HT1080 (cell line): ENCODE data around the gene KCNC4. TPM values are rescaled to one million over a fixed set of nuclear protein-coding genes. Genes with fewer than 3 reads are reported as not detected.
A peak's percentile ranks its signal among the peaks of the same experiment; 100 is the strongest.

Source experiments
- DNase-seq: peaks from one replicate; pipeline ENCODE4 v3.0.0-alpha.2; 2015; ENCODE audit warnings: low read depth
- total RNA-seq: library from RNA; depleted of rRNA; stranded (reverse); fragments of >200 nt; shearing (Covaris generic); gene quantifications from 2 replicates; pipeline ENCODE4 v1.2.3, GENCODE V29; 2014

Gene KCNC4
- total RNA-seq, 1 experiment from 2014 or later: 2.2 TPM

DNA sequence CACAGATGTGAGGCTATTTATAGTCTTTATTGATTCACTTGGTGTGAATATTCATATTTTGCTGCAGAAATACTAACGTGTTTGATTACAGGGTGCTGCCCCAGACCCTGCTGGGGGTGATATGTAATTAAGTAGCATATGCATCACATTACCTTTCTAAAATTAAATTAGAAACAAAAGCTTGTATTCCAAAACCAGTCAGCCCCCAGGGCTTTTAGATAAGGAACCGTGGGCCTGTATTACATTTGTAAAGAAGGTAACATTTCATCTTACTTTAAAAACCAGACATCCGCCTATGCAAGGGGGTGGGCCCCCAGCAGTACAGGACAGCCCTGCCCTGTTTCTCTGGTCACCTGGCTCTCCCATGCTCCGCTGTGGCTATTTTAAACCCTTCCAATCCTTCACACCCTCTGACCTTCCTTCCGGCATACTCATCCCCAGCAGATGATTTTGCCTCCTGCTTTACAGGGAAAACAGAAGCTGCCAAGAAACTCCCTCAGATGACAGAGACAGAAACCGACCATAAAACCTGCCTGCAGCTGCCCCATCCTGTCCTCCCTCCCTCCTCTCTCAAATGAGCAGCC is 22.0 kb upstream of the KCNC4 start:
- DNase-seq: peak; percentile 81

DNA sequence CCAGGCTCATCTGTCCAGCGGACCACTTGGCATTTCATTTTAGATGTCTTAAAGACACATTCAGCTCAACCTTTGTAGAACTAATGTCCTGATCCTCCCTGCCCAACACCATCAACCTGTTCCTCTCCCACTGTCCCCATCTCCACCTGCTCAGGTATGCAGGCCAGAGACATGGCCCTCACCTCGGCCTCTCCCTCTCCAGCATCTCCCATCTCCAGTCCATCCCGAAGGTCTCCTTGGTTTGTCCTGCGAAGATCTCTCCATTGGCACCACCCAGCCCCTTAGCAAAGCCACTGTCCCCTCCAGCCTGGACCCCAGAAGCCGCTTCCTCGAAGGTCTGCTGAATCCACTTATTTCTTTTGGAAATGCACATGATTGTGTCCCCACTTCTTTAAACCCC is 20.9 kb upstream of the KCNC4 start:
- no peak for DNase-seq

DNA sequence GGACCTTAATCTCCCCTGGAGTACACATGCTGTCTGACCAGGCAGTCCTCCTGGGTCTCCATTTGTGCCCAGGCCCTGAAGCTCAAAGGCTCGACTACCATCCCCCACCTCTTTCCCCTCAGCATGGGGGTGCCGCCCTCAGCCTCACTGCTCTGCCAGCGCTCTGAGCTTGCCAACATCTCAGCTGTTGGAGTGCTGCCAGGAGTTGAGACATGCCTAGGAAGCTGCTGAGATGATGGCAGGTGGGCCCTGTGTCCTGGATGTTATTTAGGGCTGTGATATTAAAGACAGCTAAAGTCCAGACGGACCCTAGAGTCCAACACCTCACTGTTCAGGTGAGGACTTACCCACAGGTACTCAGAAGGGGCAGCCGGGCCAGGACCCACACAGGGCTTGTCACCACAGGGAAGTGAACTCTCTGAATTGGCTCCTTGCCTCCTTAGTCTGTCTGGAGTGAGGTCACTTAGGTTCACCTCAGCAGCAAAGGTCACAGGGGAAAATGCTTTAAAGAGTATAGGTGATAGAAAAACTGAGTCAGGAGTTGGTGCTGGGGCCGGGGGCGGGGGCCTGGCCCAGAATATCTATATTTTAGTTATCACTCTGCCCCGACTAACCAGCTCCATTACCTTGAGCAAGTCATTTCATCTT is 19.7 kb upstream of the KCNC4 start:
- DNase-seq: no peak

DNA sequence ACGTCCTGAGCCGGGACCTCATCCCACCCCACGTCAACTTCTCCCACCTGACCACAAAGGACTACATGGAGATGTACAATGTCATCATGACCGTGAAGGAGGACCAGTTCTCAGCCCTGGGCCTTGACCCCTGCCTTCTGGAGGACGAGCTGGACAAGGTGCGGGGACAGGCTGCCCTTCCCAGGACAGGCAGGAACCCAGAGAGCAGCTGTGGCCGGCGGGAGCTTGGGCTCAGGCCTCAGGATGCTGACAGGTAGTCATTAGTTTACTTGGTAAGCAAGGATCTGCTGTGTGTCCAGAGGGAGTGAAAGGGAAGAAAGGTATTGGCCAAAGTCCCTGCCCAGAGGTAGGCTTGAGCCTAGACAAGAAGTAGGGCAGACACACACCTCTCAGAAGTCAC is 17.6 kb upstream of the KCNC4 start:
- no peak for DNase-seq

DNA sequence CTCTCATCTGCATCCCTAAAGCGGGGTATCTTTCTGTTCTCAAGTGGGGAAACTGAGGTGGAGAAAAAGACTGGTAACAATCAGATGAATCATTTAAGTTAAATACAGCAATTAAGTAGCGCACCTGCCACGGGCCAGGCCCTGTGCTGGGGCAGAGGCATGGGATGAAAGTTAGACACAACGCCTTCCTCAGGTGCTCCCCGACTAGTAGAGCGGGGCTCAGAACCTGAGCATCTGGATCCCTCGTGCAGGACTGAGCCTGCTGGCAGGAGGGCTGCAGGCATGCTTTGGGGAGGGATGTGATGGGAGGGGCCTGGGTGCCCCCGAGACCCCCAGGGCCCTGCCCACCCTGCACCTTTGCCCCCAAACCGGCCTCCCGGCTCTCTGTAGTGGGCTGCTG is 14.9 kb upstream of the KCNC4 start:
- no peak for DNase-seq

DNA sequence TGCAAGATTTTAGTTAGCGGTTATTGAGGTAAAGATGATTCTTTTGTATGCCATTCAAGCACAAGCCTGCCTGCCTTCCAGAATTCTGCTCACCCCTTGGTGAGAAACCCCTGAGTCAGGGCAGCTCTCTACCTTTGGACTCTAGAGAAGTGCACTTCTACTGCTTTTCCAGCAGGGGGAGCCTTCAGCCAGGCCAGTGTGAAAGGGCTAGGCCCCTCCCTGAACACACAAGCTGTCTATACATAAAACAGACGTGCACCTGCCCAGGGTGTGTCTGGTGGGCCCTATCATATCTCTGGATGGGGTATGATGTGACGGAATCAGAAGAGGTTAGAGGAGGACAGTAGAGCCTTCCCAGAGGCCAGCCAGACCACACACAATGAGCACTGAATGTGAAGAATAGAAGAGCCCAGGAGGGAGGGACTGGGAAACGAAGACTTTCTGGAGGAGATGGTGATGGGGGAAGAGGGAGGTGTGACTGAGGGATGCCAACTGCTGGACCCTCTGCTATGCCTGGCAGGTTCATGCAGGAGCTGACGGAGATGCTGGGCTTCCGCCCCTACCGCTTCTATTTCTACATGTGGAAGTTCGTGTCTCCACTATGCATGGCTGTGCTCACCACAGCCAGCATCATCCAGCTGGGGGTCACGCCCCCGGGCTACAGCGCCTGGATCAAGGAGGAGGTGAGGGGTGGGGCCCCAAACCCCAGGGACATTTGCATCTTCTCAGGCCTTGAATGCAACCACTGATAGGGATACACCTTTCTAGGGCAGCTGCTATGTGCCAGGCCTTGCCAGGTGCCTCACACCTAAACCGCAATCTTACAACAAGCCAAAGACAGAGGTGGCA is 13.0 kb upstream of the KCNC4 start:
- peak; percentile 48 for DNase-seq

DNA sequence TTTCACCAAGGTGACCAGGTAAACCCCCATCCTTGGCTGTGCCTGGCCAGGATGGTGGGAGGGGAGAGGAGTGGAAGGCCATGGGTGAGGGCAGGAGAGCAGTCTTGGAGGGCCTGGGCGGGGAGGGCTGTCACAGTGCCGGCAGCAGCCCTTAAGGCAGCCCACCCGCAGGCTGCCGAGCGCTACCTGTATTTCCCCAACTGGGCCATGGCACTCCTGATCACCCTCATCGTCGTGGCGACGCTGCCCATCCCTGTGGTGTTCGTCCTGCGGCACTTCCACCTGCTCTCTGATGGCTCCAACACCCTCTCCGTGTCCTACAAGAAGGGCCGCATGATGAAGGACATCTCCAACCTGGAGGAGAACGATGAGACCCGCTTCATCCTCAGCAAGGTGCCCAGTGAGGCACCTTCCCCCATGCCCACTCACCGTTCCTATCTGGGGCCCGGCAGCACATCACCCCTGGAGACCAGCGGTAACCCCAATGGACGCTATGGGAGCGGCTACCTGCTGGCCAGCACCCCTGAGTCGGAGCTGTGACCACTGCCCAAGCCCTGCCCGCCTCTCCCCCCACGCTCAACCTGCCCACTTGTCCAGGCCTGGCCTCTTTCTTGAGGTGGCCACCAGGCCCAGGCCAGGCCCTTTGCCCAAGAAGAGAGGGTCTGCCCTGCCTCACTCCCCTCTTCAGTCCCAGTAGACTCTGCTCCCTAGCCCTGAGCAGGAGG is 12.0 kb upstream of the KCNC4 start:
- no peak for DNase-seq

DNA sequence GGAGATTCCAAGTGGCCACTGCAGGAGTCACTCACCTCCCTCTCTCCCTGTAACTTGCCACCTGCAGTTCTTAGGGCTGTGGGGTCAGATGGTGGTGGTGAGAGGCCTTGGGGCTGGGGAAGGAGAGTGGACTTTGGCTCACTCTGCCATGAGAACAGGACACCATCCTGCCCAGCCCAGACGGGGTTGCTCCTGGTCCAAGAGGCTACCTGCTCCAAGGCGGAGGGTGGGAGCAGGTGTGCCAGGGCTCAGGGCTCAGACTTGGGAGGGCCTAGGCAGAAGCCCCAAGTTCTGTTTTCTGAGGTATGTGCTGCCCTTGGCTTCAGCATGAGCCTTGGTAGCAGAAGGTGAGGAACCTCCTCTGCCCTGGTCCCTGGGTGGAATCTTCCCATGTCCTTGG is 11.4 kb upstream of the KCNC4 start:
- DNase-seq: no peak

DNA sequence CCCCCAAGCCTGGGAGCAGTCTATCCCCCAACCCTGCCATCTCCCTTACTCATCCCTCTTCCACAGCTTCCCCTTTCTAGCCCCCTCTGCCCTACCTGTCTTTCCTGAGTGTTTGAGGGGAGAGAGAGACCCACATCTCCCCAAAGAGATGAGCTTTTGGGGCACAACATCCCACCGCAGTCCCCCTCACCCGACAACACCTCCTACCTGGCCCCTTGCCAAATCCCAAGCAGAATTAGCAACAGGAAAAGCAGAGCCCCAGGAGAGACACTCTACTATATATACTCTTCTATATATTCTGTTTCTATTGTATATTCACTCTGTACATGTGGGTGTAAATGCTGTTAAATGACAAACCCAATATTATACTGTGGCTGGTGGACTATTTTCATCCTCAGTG is 9.9 kb upstream of the KCNC4 start:
- DNase-seq: no peak

DNA sequence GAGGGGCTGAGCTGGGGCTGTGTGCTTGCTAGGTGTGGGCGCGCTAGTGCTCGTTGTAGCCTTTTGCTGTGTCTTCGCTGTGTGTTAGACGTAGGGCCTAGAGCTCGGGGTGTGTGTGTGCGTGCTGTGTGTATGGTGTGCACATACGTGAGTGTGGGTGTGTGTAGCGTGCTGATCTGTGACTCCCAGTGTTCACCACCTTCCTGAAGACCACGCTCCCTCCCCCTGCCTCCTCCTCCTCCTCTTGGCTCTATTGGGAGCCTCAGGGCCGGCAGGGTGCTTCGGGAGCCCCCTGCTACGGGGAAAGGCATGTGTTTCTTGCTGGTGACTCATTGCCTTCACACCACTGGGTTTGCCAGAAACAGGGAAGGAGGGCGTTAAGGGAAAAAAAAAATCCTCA is 9.4 kb upstream of the KCNC4 start:
- DNase-seq: peak; percentile 34

DNA sequence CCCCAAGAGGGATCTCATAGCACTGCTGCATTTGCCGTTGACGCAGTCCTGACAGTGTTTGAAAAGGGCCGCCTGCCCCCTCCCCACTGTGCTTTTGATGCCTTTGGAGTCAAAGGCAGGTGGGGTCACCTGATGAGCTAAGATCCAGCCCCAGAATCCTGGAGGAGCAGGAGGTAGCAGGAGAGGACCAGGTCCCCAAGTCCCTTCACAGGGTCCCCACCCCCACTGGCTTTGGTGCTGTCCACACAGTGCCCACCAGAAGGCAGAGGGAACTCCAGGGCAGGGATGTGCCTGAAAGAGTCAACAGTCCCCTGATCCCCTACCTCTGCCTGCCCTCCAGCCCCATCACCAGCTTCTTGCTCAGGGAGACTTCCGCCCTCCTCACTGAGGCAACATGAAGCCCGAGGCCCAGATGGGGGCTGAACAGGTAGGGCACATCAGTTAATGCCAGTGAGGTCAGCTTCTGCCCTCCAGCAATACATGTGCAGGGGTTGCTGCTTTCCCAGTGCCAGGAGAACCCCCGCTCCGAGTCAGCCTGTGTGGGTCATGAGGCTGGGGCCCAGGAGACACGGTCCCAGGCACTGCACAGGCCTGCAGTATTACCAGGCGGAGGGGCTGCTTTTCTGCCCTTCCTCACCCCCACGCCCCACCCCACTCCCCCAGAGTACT is 8.8 kb upstream of the KCNC4 start:
- DNase-seq: no peak

DNA sequence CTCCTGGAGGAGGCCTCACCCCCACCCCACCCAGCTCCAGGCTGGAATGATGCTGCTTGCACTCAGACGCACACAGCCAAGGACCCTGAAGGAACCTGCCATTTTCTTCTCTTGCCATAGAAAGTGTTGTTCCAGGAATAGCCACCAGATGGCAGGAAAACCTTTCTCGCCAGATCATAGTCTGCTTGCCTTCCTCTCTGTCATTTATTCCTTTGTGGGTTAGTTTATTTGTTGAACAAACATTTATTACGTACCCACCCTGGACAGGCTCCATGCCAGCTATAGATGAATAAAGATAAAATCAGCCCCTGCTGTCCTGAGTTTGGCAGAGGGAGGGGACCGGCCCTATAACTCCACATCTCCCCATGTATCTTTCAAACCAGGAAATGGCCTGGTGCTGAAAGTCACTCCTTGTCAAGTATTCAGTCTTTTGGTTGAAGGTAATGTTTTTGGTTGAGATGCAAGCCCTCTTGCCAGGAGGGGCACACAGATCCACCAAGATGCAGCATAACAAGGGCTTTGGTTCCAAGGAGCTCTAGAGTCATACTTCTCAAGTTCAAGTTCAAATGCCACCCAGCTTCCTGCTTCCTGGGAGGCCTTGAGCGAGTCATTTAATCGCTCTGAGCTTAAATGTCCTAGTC is 7.0 kb upstream of the KCNC4 start:
- peak; percentile 60 for DNase-seq

DNA sequence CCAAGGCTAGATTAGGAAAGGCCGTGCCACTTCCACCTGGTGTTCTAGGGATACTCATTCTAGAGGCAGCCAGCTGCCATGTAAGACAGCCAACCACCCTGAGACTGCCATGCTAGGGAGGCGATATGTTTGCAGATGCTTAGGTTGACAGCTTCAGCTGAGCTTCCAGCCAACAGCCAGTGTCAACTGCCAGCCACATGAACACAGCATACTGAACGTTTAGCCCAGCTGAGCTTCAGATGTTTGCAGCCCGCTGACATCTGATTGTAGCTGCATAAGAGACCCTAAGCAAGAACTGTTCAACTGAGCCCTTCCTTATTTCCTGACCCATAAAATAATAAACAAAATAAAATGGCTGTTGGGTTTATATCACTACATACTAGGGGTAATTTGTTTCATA is 5.0 kb upstream of the KCNC4 start:
- no peak for DNase-seq

DNA sequence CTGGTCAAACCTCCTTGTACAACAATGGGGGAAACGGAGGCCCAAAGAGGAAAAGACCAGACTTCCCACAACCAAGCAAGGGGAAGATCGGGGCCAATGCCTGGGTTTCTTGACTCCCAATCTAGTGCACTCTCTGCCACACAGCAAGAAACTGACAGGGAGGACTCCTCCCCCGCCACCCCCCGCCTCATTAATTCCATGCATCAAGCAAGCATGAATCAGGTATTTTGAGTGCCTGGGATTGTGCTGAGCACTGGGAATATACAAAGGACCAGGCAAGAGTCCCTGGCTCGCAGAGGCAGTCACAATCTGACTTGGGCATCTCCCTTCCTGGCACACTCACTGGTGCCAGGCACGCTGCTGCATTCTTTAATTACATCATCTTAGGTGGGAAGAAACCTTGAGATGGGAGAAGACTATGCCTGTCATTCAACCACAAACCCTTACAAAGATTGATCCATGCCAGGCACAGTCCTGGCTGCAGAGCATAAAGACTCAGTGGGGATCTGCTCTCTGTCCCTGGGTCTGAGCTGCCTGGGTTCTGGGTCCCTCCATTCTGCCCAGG is 4.4 kb upstream of the KCNC4 start:
- DNase-seq: no peak

DNA sequence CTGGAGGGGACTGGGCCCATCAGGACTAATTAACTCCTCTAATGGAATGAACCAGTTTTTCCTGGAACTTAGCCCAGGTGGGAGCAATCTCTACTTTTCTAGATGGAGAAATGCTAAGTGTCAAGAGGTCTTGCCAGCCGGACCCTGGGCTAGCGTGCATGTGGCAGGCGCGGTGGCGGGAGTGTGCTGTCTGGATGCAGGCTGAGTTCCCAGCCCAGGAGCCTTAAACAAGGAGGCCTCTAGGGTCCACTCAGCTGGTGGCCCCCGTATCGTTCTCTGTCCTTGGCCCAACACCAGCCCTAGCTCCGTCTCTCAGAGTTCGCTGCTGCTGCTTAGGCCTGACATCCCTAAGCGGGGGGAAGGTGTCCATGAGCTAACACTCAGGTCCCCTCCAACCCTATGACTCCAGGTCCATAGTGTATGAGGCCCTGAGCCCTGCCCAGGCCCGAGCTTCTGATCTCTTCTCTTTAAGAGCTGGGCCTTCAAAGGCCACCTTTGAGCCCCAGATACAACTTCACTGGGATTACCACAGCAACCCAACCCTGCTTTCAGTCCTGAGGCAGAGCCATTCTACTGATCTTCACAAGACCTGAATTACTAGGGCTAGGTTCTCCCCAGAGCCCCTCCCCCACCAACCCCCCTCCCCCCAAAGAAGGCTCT is 3.7 kb upstream of the KCNC4 start:
- DNase-seq: no peak

DNA sequence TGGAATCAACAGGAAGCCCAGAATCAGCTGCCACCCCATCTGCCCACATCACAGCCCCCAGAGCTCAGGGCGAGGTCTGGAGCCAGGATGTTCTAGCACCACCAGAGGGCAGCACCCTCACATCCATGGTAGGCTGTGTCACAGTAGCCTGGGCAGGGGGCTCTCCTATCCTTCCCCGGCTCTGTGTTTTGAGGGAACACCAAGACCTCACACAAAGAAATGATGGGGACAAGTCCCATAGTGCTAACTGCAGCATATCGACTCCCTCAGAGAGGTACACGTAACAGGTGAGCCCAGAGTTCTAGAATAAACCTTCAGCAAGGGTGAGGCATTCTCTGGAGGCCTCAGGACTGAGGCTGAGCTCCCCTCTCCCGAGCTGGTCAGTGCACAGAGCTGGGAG is 2.3 kb upstream of the KCNC4 start:
- DNase-seq: no peak

DNA sequence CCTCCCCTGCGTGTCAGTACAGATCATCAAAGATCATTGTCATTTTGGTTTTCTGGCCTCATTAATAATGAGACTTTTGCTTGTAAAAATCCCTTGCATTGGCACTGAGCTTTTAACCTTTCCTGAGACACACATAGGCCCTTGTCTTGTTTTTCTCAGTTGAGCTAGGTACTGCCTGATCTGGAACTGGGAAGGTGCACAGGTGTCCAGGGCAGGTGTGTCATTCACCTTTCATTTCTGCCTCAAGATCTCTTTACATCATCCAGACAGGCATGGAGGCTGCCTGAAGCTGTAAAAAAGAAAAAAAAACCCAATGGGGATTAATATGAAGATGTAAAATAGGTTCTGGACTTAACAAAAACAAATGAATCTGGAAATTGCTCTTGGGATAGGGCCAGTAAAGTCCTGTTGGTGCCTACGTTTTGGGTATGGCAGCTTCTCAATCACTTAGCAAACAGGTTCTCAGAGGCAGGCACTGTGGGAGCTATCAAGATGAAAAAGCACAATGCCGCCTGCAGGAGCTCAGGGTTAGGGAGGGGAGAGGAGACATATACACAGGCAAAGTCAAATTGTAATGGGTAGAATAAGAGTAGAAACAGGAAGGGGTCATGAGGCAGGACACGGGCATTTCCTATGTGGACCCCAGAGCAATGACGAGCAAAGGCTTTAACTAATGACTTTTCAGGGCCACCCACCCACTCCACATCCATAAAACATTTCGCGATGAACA is 1.0 kb upstream of the KCNC4 start:
- DNase-seq: no peak

DNA sequence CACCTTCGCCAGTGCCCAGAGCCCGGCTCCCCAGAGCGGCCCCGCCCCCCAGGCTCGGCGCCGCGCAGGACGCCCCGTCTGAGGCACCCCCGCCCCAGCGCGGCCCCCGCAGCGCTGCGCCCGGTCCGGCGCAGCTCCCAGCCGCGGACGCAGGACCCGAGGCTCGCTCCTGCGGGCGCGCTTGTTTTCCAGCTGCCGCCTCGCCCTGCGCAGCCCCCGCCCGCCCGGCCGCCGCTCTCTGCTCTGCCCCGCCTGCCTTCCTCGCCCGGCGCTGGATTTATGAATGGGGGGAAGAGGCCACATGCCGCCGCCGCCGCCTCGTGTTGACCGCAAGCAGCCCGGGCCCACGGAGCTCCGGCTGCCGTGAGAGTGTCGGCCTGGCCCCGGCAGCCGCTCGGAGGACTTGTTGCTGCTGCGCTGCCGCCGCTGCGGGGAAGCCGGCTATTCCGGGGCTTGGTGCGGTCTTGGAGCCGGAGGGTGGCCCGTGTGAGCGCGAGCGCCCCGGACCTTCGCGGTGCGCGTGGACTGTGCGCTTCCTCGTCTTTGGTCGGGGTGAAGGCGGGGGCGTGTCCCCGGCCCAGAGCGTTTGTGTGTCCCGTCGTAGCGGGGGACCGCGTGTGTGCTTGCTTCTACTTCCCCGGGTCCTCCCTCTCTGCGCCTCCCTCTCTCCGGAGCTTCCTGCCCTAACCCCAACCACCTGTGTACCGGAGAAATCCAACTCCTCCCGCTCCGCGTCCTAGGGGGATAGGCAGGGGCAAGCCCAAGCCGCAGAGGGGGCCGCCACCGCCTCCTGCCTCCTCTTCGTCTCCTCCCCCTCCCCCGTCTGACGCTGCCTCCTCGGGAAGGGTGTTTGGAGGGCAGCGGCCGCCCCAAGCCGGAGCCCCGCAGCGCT is 736 bp downstream of the KCNC4 start:
- no peak for DNase-seq
